Caco-2 (cell line): ENCODE measurements around the gene COLEC11. TPM values are rescaled to one million over a fixed set of nuclear protein-coding genes. Genes with fewer than 3 reads are reported as not detected.

Experiments used
- BruUV-seq: library from RNA; stranded (reverse); fragments of 400-500 nt; replicated peaks from 2 replicates; lab custom pipeline; 2021; lab: Mats Ljungman, UMichigan
- CTCF ChIA-PET: fragments of 300-600 bp; sonication (Branson Sonifier 250); formaldehyde crosslinking; loops from one replicate; lab custom pipeline; 2022; ENCODE audit warnings: antibody characterized with exemption; lab: Charles Lee
- POLR2A ChIA-PET: fragments of 300-600 bp; sonication (Branson Sonifier 250); formaldehyde crosslinking; loops from one replicate; lab custom pipeline; 2022; ENCODE audit warnings: antibody characterized with exemption; lab: Charles Lee
- DNase-seq, 2 experiments: peaks; one replicate each; pipeline versions ENCODE4 v3.0.0 to v3.0.0-alpha.2; 2020 to 2022
- H3K27me3 ChIP-seq: replicated peaks from 2 replicates; pipeline ENCODE4 v1.6.0; 2011; ENCODE audit warnings: low read length; ENCODE audit not compliant: control insufficient read depth, insufficient read depth
- H3K36me3 ChIP-seq: 2 replicates; pipeline ENCODE4 v1.5.1; 2011; ENCODE audit warnings: low read length; ENCODE audit not compliant: control insufficient read depth, insufficient read depth
- H3K4me1 ChIP-seq: fragments of 250-450 bp; sonication (Bioruptor Pico); 2 replicates; pipeline ENCODE4 v1.5.1; 2020; ENCODE audit warnings: mild to moderate bottlenecking
- H3K4me3 ChIP-seq: 2 replicates; pipeline ENCODE4 v1.5.1; 2011; ENCODE audit warnings: low read depth, mild to moderate bottlenecking, control low read depth, low read length
- H3K9me3 ChIP-seq: fragments of 250-450 bp; sonication (Bioruptor Pico); 2 replicates; pipeline ENCODE4 v1.5.1; 2020; ENCODE audit warnings: mild to moderate bottlenecking, moderate library complexity
- H3K27ac Mint-ChIP-seq: one replicate; pipeline ENCODE4 v1.8.0; 2022; ENCODE audit warnings: mixed read lengths; ENCODE audit not compliant: unreplicated experiment
- H3K27me3 Mint-ChIP-seq: one replicate; pipeline ENCODE4 v1.8.0; 2022; ENCODE audit warnings: mixed read lengths; ENCODE audit not compliant: insufficient read depth, unreplicated experiment
- H3K36me3 Mint-ChIP-seq: one replicate; pipeline ENCODE4 v1.8.0; 2022; ENCODE audit warnings: mild to moderate bottlenecking, mixed read lengths; ENCODE audit not compliant: insufficient read depth, unreplicated experiment
- H3K4me1 Mint-ChIP-seq: one replicate; pipeline ENCODE4 v1.8.0; 2022; ENCODE audit warnings: low read depth, mixed read lengths; ENCODE audit not compliant: unreplicated experiment
- H3K4me3 Mint-ChIP-seq: one replicate; pipeline ENCODE4 v1.8.0; 2022; ENCODE audit warnings: mild to moderate bottlenecking, moderate library complexity, mixed read lengths; ENCODE audit not compliant: unreplicated experiment
- H3K9me3 Mint-ChIP-seq: one replicate; pipeline ENCODE4 v1.8.0; 2022; ENCODE audit warnings: mixed read lengths; ENCODE audit not compliant: unreplicated experiment
- CTCF ChIP-seq, 2 experiments: fragments of 200-600 bp in 1 of 2; IDR thresholded peaks; 1 replicate in 1 of 2; 2 replicates in 1 of 2; pipeline versions ENCODE4 v1.5.1 to v1.8.0; 2011 to 2022; ENCODE audit warnings: antibody characterized with exemption in 1 of 2, control low read depth in 1 of 2, inconsistent platforms in 1 of 2, low read depth in 1 of 2, low read length in 1 of 2, mild to moderate bottlenecking in 1 of 2, moderate library complexity in 1 of 2; ENCODE audit not compliant: insufficient read depth in 1 of 2, severe bottlenecking in 1 of 2, unreplicated experiment in 1 of 2
- intact Hi-C: fragments of 100-400 bp; cut with micrococcal nuclease; formaldehyde crosslinking; loops from one replicate; pipeline ENCODE4 v1.10.0; 2022; ENCODE audit not compliant: unreplicated experiment
- total RNA-seq: library from RNA; stranded (reverse); gene quantifications from 2 replicates; pipeline ENCODE4 v1.2.3, GENCODE V29; 2022

COLEC11 gene
- total RNA-seq, 1 experiment from 2014 or later, result not detected

GRCh38 chr2:3641841-3642421, 47.0 kb downstream of the COLEC11 start:
- Histone ChIP-seq H3K27me3 (no peaks in the 10 kb centered on the region), H3K4me1 (peaks cover 18% of the 10 kb centered on the region), H3K9me3 (no peaks in the 10 kb centered on the region), H3K36me3 (no peaks in the 10 kb centered on the region), H3K4me3 (no peak overlapping the region)
- intact Hi-C loops, result no loop called here
- ChIA-PET POLR2A (no interaction called here), CTCF (interaction anchor here (0.5 to 0.7 kb wide), 2 partner anchors 13 to 1236 kb away, joined by 5 read pairs; no protein-coding TSS in a partner anchor)
- peaks cover 12% of the 10 kb centered on the region for H3K4me1 Mint-ChIP-seq
- H3K9me3 Mint-ChIP-seq, result no peaks in the 10 kb centered on the region
- DNase-seq, result no peak
- no peak for TF ChIP-seq CTCF (IDR thresholded peaks at IDR 0.05; ENCODE audit: insufficient read depth in 1 of 2, low read depth in 1 of 2, low read length in 1 of 2, severe bottlenecking in 1 of 2, unreplicated experiment in 1 of 2)
- H3K4me3 Mint-ChIP-seq, result no peak overlapping the region
- H3K36me3 Mint-ChIP-seq, result peaks cover 5% of the 10 kb centered on the region
- no peak overlapping the region for H3K27ac Mint-ChIP-seq
- BruUV-seq, result no TSS peak
- H3K27me3 Mint-ChIP-seq, result no peaks in the 10 kb centered on the region

- BruUV-seq, result no TSS peak
- ChIA-PET CTCF (interaction anchor here (0.5 to 0.7 kb wide), 2 partner anchors 14 to 1237 kb away, joined by 5 read pairs; no protein-coding TSS in a partner anchor), POLR2A (no interaction called here)
- no peak overlapping the region for H3K4me3 Mint-ChIP-seq
- no peaks in the 10 kb centered on the region for H3K9me3 Mint-ChIP-seq
- H3K36me3 ChIP-seq, result no peaks in the 10 kb centered on the region
- peak in 1 of 2 experiments; percentile 26 for DNase-seq
- peaks cover 18% of the 10 kb centered on the region for H3K4me1 ChIP-seq
- peaks cover 5% of the 10 kb centered on the region for H3K36me3 Mint-ChIP-seq
- no peaks in the 10 kb centered on the region for H3K27me3 Mint-ChIP-seq
- intact Hi-C loops, result no loop called here
- H3K4me1 Mint-ChIP-seq, result peaks cover 19% of the 10 kb centered on the region
- no peak overlapping the region for H3K4me3 ChIP-seq
- no peaks in the 10 kb centered on the region for H3K27me3 ChIP-seq
- H3K27ac Mint-ChIP-seq, result no peak overlapping the region
- H3K9me3 ChIP-seq, result no peaks in the 10 kb centered on the region
- no peak for TF ChIP-seq CTCF (IDR thresholded peaks at IDR 0.05; ENCODE audit: insufficient read depth in 1 of 2, low read depth in 1 of 2, low read length in 1 of 2, severe bottlenecking in 1 of 2, unreplicated experiment in 1 of 2)
These were observed 47.8 kb downstream of the COLEC11 start for GRCh38 chr2:3642521-3643215.

GRCh38 chr2:3643371-3644245, 48.7 kb downstream of the COLEC11 start:
- Histone ChIP-seq H3K4me1 (peaks cover 18% of the 10 kb centered on the region), H3K4me3 (no peak overlapping the region), H3K27me3 (no peaks in the 10 kb centered on the region), H3K9me3 (no peaks in the 10 kb centered on the region), H3K36me3 (no peaks in the 10 kb centered on the region)
- Mint-ChIP-seq H3K36me3 (peaks cover 5% of the 10 kb centered on the region), H3K27ac (no peak overlapping the region), H3K4me1 (peaks cover 21% of the 10 kb centered on the region), H3K9me3 (no peaks in the 10 kb centered on the region), H3K27me3 (no peaks in the 10 kb centered on the region), H3K4me3 (no peak overlapping the region)
- ChIA-PET POLR2A (no interaction called here), CTCF (no interaction called here)
- TF ChIP-seq CTCF (IDR thresholded peaks at IDR 0.05; ENCODE audit: insufficient read depth in 1 of 2, low read depth in 1 of 2, low read length in 1 of 2, severe bottlenecking in 1 of 2, unreplicated experiment in 1 of 2), result no peak
- no TSS peak for BruUV-seq
- intact Hi-C loops, result no loop called here
- DNase-seq, result peak in 1 of 2 experiments; percentile 23
